Activated CD4-positive, alpha-beta memory T cell treated with anti-CD3 and anti-CD28 coated beads for 36 hours (primary cell): ENCODE results near the gene FERD3L. TPM values are rescaled to one million over a fixed set of nuclear protein-coding genes. Genes with fewer than 3 reads are reported as not detected.

Source experiments
- CTCF ChIA-PET: fragments of 350-600 bp; sonication (Branson Sonifier 250); formaldehyde crosslinking; loops from one replicate; lab custom pipeline; 2021; ENCODE audit warnings: antibody characterized with exemption, inconsistent platforms; lab: Charles Lee
- POLR2A ChIA-PET: fragments of 350-600 bp; sonication (Branson Sonifier 250); formaldehyde crosslinking; loops from one replicate; lab custom pipeline; 2021; ENCODE audit warnings: antibody characterized with exemption; lab: Charles Lee
- DNase-seq: peaks from one replicate; pipeline ENCODE4 v3.0.0-alpha.2; 2020
- H3K27ac Mint-ChIP-seq: one replicate; pipeline ENCODE4 v1.8.0; 2021; ENCODE audit warnings: mixed read lengths
- H3K27me3 Mint-ChIP-seq: one replicate; pipeline ENCODE4 v1.8.0; 2021; ENCODE audit warnings: mixed read lengths
- H3K36me3 Mint-ChIP-seq: one replicate; pipeline ENCODE4 v1.8.0; 2021; ENCODE audit warnings: mixed read lengths
- H3K4me1 Mint-ChIP-seq: one replicate; pipeline ENCODE4 v1.8.0; 2021; ENCODE audit warnings: low read depth, mixed read lengths
- H3K4me3 Mint-ChIP-seq: one replicate; pipeline ENCODE4 v1.8.0; 2021; ENCODE audit warnings: mild to moderate bottlenecking, mixed read lengths
- H3K9me3 Mint-ChIP-seq: one replicate; pipeline ENCODE4 v1.8.0; 2021; ENCODE audit warnings: mixed read lengths
- intact Hi-C: fragments of 100-400 bp; cut with micrococcal nuclease; formaldehyde crosslinking; loops from one replicate; pipeline ENCODE4 v1.15.1; 2023
- total RNA-seq, 2 experiments: library from RNA; stranded (reverse); gene quantifications; one replicate each; pipeline ENCODE4 v1.2.3, GENCODE V29; 2021

The FERD3L gene
- total RNA-seq, 2 experiments from 2014 or later, result not detected

- ChIA-PET CTCF (no interaction called here), POLR2A (interaction anchor here (0.6 kb wide), 1 partner anchor 1579 kb away, joined by 4 read pairs; no protein-coding TSS in a partner anchor)
- no peak overlapping the region for H3K27ac Mint-ChIP-seq
- H3K4me3 Mint-ChIP-seq, result no peak overlapping the region
- H3K36me3 Mint-ChIP-seq, result no peaks in the 10 kb centered on the region
- intact Hi-C loops, result no loop called here
- peaks cover 4% of the 10 kb centered on the region for H3K9me3 Mint-ChIP-seq
- H3K27me3 Mint-ChIP-seq, result peaks cover 71% of the 10 kb centered on the region
- no peak for DNase-seq
- peaks cover 7% of the 10 kb centered on the region for H3K4me1 Mint-ChIP-seq
Measured at GRCh38 chr7:19106241-19107080, 38.8 kb downstream of the FERD3L start.

- peaks cover 7% of the 10 kb centered on the region for H3K4me1 Mint-ChIP-seq
- no peaks in the 10 kb centered on the region for H3K36me3 Mint-ChIP-seq
- H3K27ac Mint-ChIP-seq, result no peak overlapping the region
- POLR2A ChIA-PET, result no interaction called here
- peaks cover 4% of the 10 kb centered on the region for H3K9me3 Mint-ChIP-seq
- H3K4me3 Mint-ChIP-seq, result no peak overlapping the region
- DNase-seq, result no peak
- intact Hi-C loops, result no loop called here
- CTCF ChIA-PET, result no interaction called here
- peaks cover 63% of the 10 kb centered on the region for H3K27me3 Mint-ChIP-seq
Measured at GRCh38 chr7:19105546-19105945, 39.7 kb downstream of the FERD3L start.

GRCh38 chr7:19104811-19105210, 40.4 kb downstream of the FERD3L start:
- Mint-ChIP-seq H3K4me3 (no peak overlapping the region), H3K9me3 (peaks cover 4% of the 10 kb centered on the region), H3K27me3 (peaks cover 58% of the 10 kb centered on the region), H3K36me3 (no peaks in the 10 kb centered on the region), H3K27ac (no peak overlapping the region), H3K4me1 (peaks cover 7% of the 10 kb centered on the region)
- DNase-seq, result no peak
- ChIA-PET CTCF (no interaction called here), POLR2A (no interaction called here)
- intact Hi-C loops, result no loop called here

GRCh38 chr7:19102884-19103283, 42.3 kb downstream of the FERD3L start:
- H3K27me3 Mint-ChIP-seq, result peaks cover 41% of the 10 kb centered on the region
- peaks cover 6% of the 10 kb centered on the region for H3K4me1 Mint-ChIP-seq
- no peak for DNase-seq
- CTCF ChIA-PET, result no interaction called here
- intact Hi-C loops, result no loop called here
- H3K36me3 Mint-ChIP-seq, result no peaks in the 10 kb centered on the region
- no peak overlapping the region for H3K4me3 Mint-ChIP-seq
- peaks cover 4% of the 10 kb centered on the region for H3K9me3 Mint-ChIP-seq
- POLR2A ChIA-PET, result no interaction called here
- no peak overlapping the region for H3K27ac Mint-ChIP-seq

GRCh38 chr7:19101909-19102308, 43.3 kb downstream of the FERD3L start:
- no peak for DNase-seq
- ChIA-PET POLR2A (no interaction called here), CTCF (no interaction called here)
- Mint-ChIP-seq H3K9me3 (peaks cover 4% of the 10 kb centered on the region), H3K4me3 (no peak overlapping the region), H3K27ac (no peak overlapping the region), H3K27me3 (peaks cover 31% of the 10 kb centered on the region), H3K36me3 (no peaks in the 10 kb centered on the region), H3K4me1 (no peaks in the 10 kb centered on the region)
- intact Hi-C loops, result no loop called here

- ChIA-PET POLR2A (no interaction called here), CTCF (no interaction called here)
- DNase-seq, result no peak
Measured at GRCh38 chr7:19101472-19101871, 43.7 kb downstream of the FERD3L start.

GRCh38 chr7:19099924-19100323, 45.3 kb downstream of the FERD3L start:
- Mint-ChIP-seq H3K27ac (no peak overlapping the region), H3K4me3 (no peak overlapping the region), H3K9me3 (peaks cover 4% of the 10 kb centered on the region), H3K27me3 (peaks cover 16% of the 10 kb centered on the region), H3K4me1 (no peaks in the 10 kb centered on the region), H3K36me3 (no peaks in the 10 kb centered on the region)
- intact Hi-C loops, result no loop called here
- POLR2A ChIA-PET, result no interaction called here
- no peak for DNase-seq
- CTCF ChIA-PET, result no interaction called here

More at GRCh38 chr7:19101472-19101871, 43.7 kb downstream of the FERD3L start:
- H3K27ac Mint-ChIP-seq, result no peak overlapping the region
- intact Hi-C loops, result no loop called here
- H3K36me3 Mint-ChIP-seq, result no peaks in the 10 kb centered on the region
- H3K4me1 Mint-ChIP-seq, result no peaks in the 10 kb centered on the region
- no peak overlapping the region for H3K4me3 Mint-ChIP-seq
- peaks cover 27% of the 10 kb centered on the region for H3K27me3 Mint-ChIP-seq
- peaks cover 4% of the 10 kb centered on the region for H3K9me3 Mint-ChIP-seq

GRCh38 chr7:19099194-19099593, 46.0 kb downstream of the FERD3L start:
- no peak overlapping the region for H3K4me3 Mint-ChIP-seq
- no peak for DNase-seq
- intact Hi-C loops, result no loop called here
- H3K36me3 Mint-ChIP-seq, result no peaks in the 10 kb centered on the region
- POLR2A ChIA-PET, result interaction anchor here (0.6 kb wide), 1 partner anchor 14 kb away, joined by 4 read pairs; no protein-coding TSS in a partner anchor
- CTCF ChIA-PET, result no interaction called here
- H3K4me1 Mint-ChIP-seq, result no peaks in the 10 kb centered on the region
- peaks cover 10% of the 10 kb centered on the region for H3K27me3 Mint-ChIP-seq
- H3K27ac Mint-ChIP-seq, result no peak overlapping the region
- peaks cover 4% of the 10 kb centered on the region for H3K9me3 Mint-ChIP-seq

GRCh38 chr7:19098510-19098909, 46.7 kb downstream of the FERD3L start:
- no peak overlapping the region for H3K4me3 Mint-ChIP-seq
- H3K9me3 Mint-ChIP-seq, result peaks cover 4% of the 10 kb centered on the region
- intact Hi-C loops, result no loop called here
- no peak overlapping the region for H3K27ac Mint-ChIP-seq
- H3K4me1 Mint-ChIP-seq, result no peaks in the 10 kb centered on the region
- ChIA-PET POLR2A (no interaction called here), CTCF (no interaction called here)
- H3K36me3 Mint-ChIP-seq, result no peaks in the 10 kb centered on the region
- peaks cover 8% of the 10 kb centered on the region for H3K27me3 Mint-ChIP-seq
- no peak for DNase-seq

GRCh38 chr7:19097165-19098055, 47.8 kb downstream of the FERD3L start:
- intact Hi-C loops, result no loop called here

GRCh38 chr7:19095353-19095860, 49.8 kb downstream of the FERD3L start:
- H3K4me1 Mint-ChIP-seq, result no peaks in the 10 kb centered on the region
- POLR2A ChIA-PET, result no interaction called here
- no peak overlapping the region for H3K4me3 Mint-ChIP-seq
- intact Hi-C loops, result no loop called here
- no peaks in the 10 kb centered on the region for H3K27me3 Mint-ChIP-seq
- no peaks in the 10 kb centered on the region for H3K36me3 Mint-ChIP-seq
- H3K27ac Mint-ChIP-seq, result no peak overlapping the region
- CTCF ChIA-PET, result no interaction called here
- DNase-seq, result no peak
- H3K9me3 Mint-ChIP-seq, result no peaks in the 10 kb centered on the region

More at GRCh38 chr7:19097165-19098055, 47.8 kb downstream of the FERD3L start:
- POLR2A ChIA-PET, result no interaction called here
- Mint-ChIP-seq H3K36me3 (no peaks in the 10 kb centered on the region), H3K4me1 (no peaks in the 10 kb centered on the region), H3K4me3 (no peak overlapping the region), H3K9me3 (no peaks in the 10 kb centered on the region), H3K27ac (no peak overlapping the region), H3K27me3 (no peaks in the 10 kb centered on the region)
- CTCF ChIA-PET, result no interaction called here
- no peak for DNase-seq
